A549 (cell line): ENCODE data around the gene HMGXB3. TPM values are rescaled to one million over a fixed set of nuclear protein-coding genes. Genes with fewer than 3 reads are reported as not detected.

Experiments
- ATAC-seq, 2 experiments: fragments of 200-7000 bp in 1 of 2; fragments of >200 bp in 1 of 2; cut with Nextera tagmentation in 1 of 2; cut with Tn5 transposase in 1 of 2; 3 replicates each; pipeline versions ENCODE4 v1.8.0 to v1.9.1; 2018 to 2020; ENCODE audit warnings: mild to moderate bottlenecking in 1 of 2, moderate library complexity in 1 of 2
- CTCF ChIA-PET: fragments of 300-600 bp; sonication (Branson Sonifier 250); formaldehyde crosslinking; extraction: SDS; loops from one replicate; lab custom pipeline; 2021; ENCODE audit warnings: antibody characterized with exemption, inconsistent platforms; lab: Yijun Ruan, JAX
- POLR2A ChIA-PET: fragments of 350-600 bp; formaldehyde crosslinking; extraction: SDS; loops from one replicate; lab custom pipeline; 2021; ENCODE audit warnings: antibody characterized with exemption, inconsistent platforms; lab: Yijun Ruan, JAX
- DNase-seq, 2 experiments: peaks; one replicate each; pipeline versions ENCODE4 v3.0.0 to v3.0.0-alpha.2; 2011 to 2016; ENCODE audit warnings: low read depth in 1 of 2, low spot score in 1 of 2
- FAIRE-seq: peaks from 2 replicates; lab custom pipeline; 2011; peaks lifted over from hg19 to GRCh38; lab: Jason Lieb, UNC
- H3K27ac ChIP-seq, 2 experiments: fragments of >200 bp; sonication (Bioruptor Twin); formaldehyde crosslinking; 3 replicates each; pipeline ENCODE4 v1.5.1; 2016 to 2017
- H3K4me1 ChIP-seq: fragments of >200 bp; sonication (Bioruptor Twin); formaldehyde crosslinking; 3 replicates; pipeline ENCODE4 v1.6.1; 2016
- H3K4me2 ChIP-seq: fragments of >200 bp; sonication (Bioruptor Twin); formaldehyde crosslinking; 3 replicates; pipeline ENCODE4 v1.6.1; 2016
- H3K4me3 ChIP-seq: fragments of >200 bp; sonication (Bioruptor Twin); formaldehyde crosslinking; 3 replicates; pipeline ENCODE4 v1.5.1; 2016
- H3K9me3 ChIP-seq: fragments of >200 bp; sonication (Bioruptor Twin); formaldehyde crosslinking; 3 replicates; pipeline ENCODE4 v1.6.1; 2016
- BHLHE40 ChIP-seq: IDR thresholded peaks from 2 replicates; pipeline ENCODE4 v1.6.1; 2012; ENCODE audit warnings: low read depth, low read length, inconsistent platforms
- CBX8 ChIP-seq: fragments of 200-600 bp; sonication (generic); IDR thresholded peaks from 2 replicates; pipeline ENCODE4 v1.6.1; 2016
- CHD4 ChIP-seq: fragments of 200-600 bp; sonication (generic); IDR thresholded peaks from 2 replicates; pipeline ENCODE4 v1.6.1; 2016; ENCODE audit warnings: antibody characterized with exemption, mild to moderate bottlenecking, borderline replicate concordance
- EHF ChIP-seq: fragments of 250-450 bp; sonication (Bioruptor Pico); IDR thresholded peaks from 2 replicates; pipeline ENCODE4 v1.5.0; 2020; ENCODE audit warnings: mild to moderate bottlenecking
- EHMT2 ChIP-seq: fragments of 200-600 bp; sonication (generic); IDR thresholded peaks from 2 replicates; pipeline ENCODE4 v1.6.1; 2016; ENCODE audit warnings: antibody characterized with exemption, low read depth, mild to moderate bottlenecking, moderate library complexity
- GATA3 ChIP-seq: IDR thresholded peaks from 2 replicates; pipeline ENCODE4 v1.6.1; 2012; ENCODE audit warnings: borderline replicate concordance
- HDAC2 ChIP-seq: fragments of 200-600 bp; sonication (generic); IDR thresholded peaks from 2 replicates; pipeline ENCODE4 v1.6.1; 2016
- HEYL ChIP-seq: fragments of 250-450 bp; sonication (Bioruptor Pico); IDR thresholded peaks from 2 replicates; pipeline ENCODE4 v1.8.0; 2021; ENCODE audit warnings: mild to moderate bottlenecking, moderate library complexity
- HOXB13 ChIP-seq: fragments of 250-450 bp; sonication (Bioruptor Pico); IDR thresholded peaks from 2 replicates; pipeline ENCODE4 v1.5.0; 2020; ENCODE audit warnings: low read depth, mild to moderate bottlenecking, moderate library complexity
- KDM1A ChIP-seq: fragments of 200-600 bp; sonication (generic); IDR thresholded peaks from 2 replicates; pipeline ENCODE4 v1.6.1; 2016; ENCODE audit warnings: low read depth, mild to moderate bottlenecking
- MAFK ChIP-seq: fragments of 450-650 bp; IDR thresholded peaks from 2 replicates; pipeline ENCODE4 v1.6.1; 2014; ENCODE audit not compliant: partially characterized antibody
- MYC ChIP-seq: IDR thresholded peaks from 2 replicates; pipeline ENCODE4 v1.6.1; 2012; ENCODE audit warnings: mild to moderate bottlenecking, inconsistent platforms, low read length, improper control_type of control experiment, borderline replicate concordance
- NR3C1 ChIP-seq: fragments of >200 bp; sonication (Bioruptor Twin); formaldehyde crosslinking; IDR thresholded peaks from 3 replicates; pipeline ENCODE4 v1.6.1; 2017
- PHF8 ChIP-seq: fragments of 200-600 bp; sonication (generic); IDR thresholded peaks from 2 replicates; pipeline ENCODE4 v1.6.1; 2016; ENCODE audit warnings: low read depth, mild to moderate bottlenecking, antibody characterized with exemption, moderate library complexity, borderline replicate concordance
- RAD21 ChIP-seq, 2 experiments: fragments of >200 bp in 1 of 2; sonication (Bioruptor Twin) in 1 of 2; formaldehyde crosslinking in 1 of 2; IDR thresholded peaks in 1 of 2; conservative IDR thresholded peaks in 1 of 2; 2 replicates in 1 of 2; 3 replicates in 1 of 2; pipeline ENCODE4 v1.6.1; 2012 to 2018; ENCODE audit warnings: inconsistent platforms in 1 of 2
- RNF2 ChIP-seq: fragments of 200-600 bp; sonication (generic); IDR thresholded peaks from 2 replicates; pipeline ENCODE4 v1.6.1; 2016; ENCODE audit warnings: low read depth, mild to moderate bottlenecking, antibody characterized with exemption, moderate library complexity, borderline replicate concordance
- SMC3 ChIP-seq: fragments of >200 bp; sonication (Bioruptor Twin); formaldehyde crosslinking; IDR thresholded peaks from 3 replicates; pipeline ENCODE4 v1.6.1; 2018; ENCODE audit warnings: inconsistent platforms
- TP53 ChIP-seq: fragments of 250-450 bp; sonication (Bioruptor Pico); IDR thresholded peaks from 2 replicates; pipeline ENCODE4 v1.5.0; 2021; ENCODE audit warnings: mild to moderate bottlenecking, moderate library complexity
- ZC3H11A ChIP-seq: fragments of 450-650 bp; IDR thresholded peaks from 2 replicates; pipeline ENCODE4 v1.6.1; 2014; ENCODE audit warnings: antibody characterized with exemption, mild to moderate bottlenecking
- WGBS: methylation state at CpG from one replicate; pipeline ENCODE4 v1.1.6; 2017; ENCODE audit errors: missing lambda C conversion rate; 5-methylcytosine and 5-hydroxymethylcytosine counted together
- polyA plus RNA-seq, 4 experiments: library from polyadenylated mRNA; depleted of rRNA in 3 of 4; stranded (reverse); fragments of >200 nt; fragmentation: RNase III in 1 of 4; extraction: RNeasy Plus Mini Kit Qiagen cat#74134 plus additional on column Dnase treatment in 1 of 4; gene quantifications; 2 replicates in 3 of 4; 3 replicates in 1 of 4; pipeline ENCODE4 v1.2.3, GENCODE V29; 2011 to 2017
- TF ChIP-seq, protein P1 (sequence below): fragments of 250-450 bp; sonication (Bioruptor Pico); IDR thresholded peaks from 2 replicates; pipeline ENCODE4 v1.5.0; 2021; ENCODE audit warnings: mild to moderate bottlenecking, moderate library complexity, borderline replicate concordance
- TF ChIP-seq, protein P2 (sequence below): fragments of 450-650 bp; IDR thresholded peaks from 2 replicates; pipeline ENCODE4 v1.6.1; 2014; ENCODE audit warnings: antibody characterized with exemption
- TF ChIP-seq, protein P3 (sequence below): IDR thresholded peaks from 2 replicates; pipeline ENCODE4 v1.6.1; 2012
- TF ChIP-seq, protein P4 (sequence below): IDR thresholded peaks from 2 replicates; pipeline ENCODE4 v1.6.1; 2012
- TF ChIP-seq, protein P5 (sequence below): fragments of >200 bp; sonication (Bioruptor Twin); formaldehyde crosslinking; IDR thresholded peaks from 3 replicates; pipeline ENCODE4 v1.5.1; 2016
- TF ChIP-seq, protein P6 (sequence below): fragments of 200-600 bp; sonication (generic); IDR thresholded peaks from 2 replicates; pipeline ENCODE4 v1.6.1; 2016; ENCODE audit warnings: antibody characterized with exemption, mild to moderate bottlenecking, moderate library complexity

Gene HMGXB3
- polyA plus RNA-seq, 2 of the 4 experiments (the other 2 are of a cell fraction): 20.5 to 34.1 TPM

DNA sequence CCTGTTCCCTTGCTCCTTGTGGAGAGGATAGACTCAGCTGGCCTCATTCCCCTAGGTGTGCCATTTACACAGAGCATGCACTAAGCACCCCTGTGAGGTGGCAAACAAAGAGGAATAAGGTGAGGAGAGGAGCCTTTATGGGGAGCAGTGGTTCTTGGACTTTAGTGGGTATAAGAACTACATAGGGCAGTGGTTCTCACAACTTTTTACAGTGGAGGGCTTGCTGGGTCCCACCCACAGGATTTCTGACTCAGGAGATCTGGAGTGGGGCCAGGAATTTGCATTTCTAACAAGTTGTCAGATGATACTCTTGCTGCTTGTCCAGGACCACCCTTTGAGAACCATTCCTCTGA is 43.8 kb downstream of the HMGXB3 start:
- Histone ChIP-seq H3K27ac (no peak overlapping the region), H3K9me3 (no peaks in the 10 kb centered on the region), H3K4me3 (no peak overlapping the region), H3K4me1 (no peaks in the 10 kb centered on the region), H3K4me2 (no peak overlapping the region)
- DNase-seq (no peak), FAIRE-seq (no peak), ATAC-seq (no peak)
- POLR2A ChIA-PET: no interaction called here
- TF ChIP-seq EHF (no peak), MYC (no peak), KDM1A (no peak), ZC3H11A (no peak), RNF2 (no peak), GATA3 (no peak), CHD4 (no peak), PHF8 (no peak), RAD21 (conservative IDR thresholded peaks at IDR 0.05 in 1 of 2, IDR thresholded peaks at IDR 0.05 in 1 of 2) (no peak), NR3C1 (no peak)
- TF ChIP-seq, protein P1, sequence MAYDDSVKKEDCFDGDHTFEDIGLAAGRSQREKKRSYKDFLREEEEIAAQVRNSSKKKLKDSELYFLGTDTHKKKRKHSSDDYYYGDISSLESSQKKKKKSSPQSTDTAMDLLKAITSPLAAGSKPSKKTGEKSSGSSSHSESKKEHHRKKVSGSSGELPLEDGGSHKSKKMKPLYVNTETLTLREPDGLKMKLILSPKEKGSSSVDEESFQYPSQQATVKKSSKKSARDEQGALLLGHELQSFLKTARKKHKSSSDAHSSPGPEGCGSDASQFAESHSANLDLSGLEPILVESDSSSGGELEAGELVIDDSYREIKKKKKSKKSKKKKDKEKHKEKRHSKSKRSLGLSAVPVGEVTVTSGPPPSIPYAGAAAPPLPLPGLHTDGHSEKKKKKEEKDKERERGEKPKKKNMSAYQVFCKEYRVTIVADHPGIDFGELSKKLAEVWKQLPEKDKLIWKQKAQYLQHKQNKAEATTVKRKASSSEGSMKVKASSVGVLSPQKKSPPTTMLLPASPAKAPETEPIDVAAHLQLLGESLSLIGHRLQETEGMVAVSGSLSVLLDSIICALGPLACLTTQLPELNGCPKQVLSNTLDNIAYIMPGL (CRISPR knock-in tag): no peak
- CTCF ChIA-PET: interaction anchor here (1.5 kb wide), 1 partner anchor 10 kb away, joined by 3 read pairs; no protein-coding TSS in a partner anchor

DNA sequence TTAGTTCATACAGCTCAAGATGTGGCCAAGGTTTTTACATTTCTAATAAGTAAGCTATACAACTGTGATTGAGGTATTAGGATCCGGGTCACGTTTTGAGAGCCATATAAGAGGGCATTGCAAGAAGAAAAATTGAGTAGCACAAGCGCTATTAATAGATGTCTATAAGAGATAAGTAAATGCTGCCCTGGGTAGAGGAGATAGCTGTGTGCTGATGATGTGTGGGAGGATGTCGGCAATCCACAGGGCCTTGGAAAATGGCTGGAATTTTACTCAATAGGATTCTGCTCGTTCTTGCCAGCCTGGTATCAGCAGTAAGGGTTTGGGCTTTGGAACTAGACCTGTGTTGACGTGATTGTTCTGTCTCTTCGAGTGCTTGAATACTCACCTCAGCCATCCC is 44.2 kb downstream of the HMGXB3 start:
- CTCF ChIA-PET: interaction anchor here (0.6 to 1.7 kb wide), 4 partner anchors 8 to 83 kb away, joined by 3 to 8 read pairs (median 3); no protein-coding TSS in a partner anchor
- WGBS: 87% methylated on average over 7 of the region's 7 CpGs
- H3K4me1 ChIP-seq: no peaks in the 10 kb centered on the region
- H3K27ac ChIP-seq: no peak overlapping the region
- no peak overlapping the region for H3K4me2 ChIP-seq
- ATAC-seq: no peak
- no peak for FAIRE-seq
- no peak overlapping the region for H3K4me3 ChIP-seq
- no peaks in the 10 kb centered on the region for H3K9me3 ChIP-seq
- TF ChIP-seq RNF2 (no peak), TP53 (no peak), HDAC2 (no peak), HEYL (CRISPR knock-in tag) (no peak), CBX8 (no peak), ZC3H11A (no peak), BHLHE40 (no peak), SMC3 (no peak), HOXB13 (CRISPR knock-in tag) (no peak), EHMT2 (no peak), MAFK (no peak)
- TF ChIP-seq, protein P1 (CRISPR knock-in tag): no peak
- TF ChIP-seq, protein P2, sequence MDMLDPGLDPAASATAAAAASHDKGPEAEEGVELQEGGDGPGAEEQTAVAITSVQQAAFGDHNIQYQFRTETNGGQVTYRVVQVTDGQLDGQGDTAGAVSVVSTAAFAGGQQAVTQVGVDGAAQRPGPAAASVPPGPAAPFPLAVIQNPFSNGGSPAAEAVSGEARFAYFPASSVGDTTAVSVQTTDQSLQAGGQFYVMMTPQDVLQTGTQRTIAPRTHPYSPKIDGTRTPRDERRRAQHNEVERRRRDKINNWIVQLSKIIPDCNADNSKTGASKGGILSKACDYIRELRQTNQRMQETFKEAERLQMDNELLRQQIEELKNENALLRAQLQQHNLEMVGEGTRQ: no peak
- TF ChIP-seq, protein P3, sequence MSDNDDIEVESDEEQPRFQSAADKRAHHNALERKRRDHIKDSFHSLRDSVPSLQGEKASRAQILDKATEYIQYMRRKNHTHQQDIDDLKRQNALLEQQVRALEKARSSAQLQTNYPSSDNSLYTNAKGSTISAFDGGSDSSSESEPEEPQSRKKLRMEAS: no peak
- TF ChIP-seq, protein P4, sequence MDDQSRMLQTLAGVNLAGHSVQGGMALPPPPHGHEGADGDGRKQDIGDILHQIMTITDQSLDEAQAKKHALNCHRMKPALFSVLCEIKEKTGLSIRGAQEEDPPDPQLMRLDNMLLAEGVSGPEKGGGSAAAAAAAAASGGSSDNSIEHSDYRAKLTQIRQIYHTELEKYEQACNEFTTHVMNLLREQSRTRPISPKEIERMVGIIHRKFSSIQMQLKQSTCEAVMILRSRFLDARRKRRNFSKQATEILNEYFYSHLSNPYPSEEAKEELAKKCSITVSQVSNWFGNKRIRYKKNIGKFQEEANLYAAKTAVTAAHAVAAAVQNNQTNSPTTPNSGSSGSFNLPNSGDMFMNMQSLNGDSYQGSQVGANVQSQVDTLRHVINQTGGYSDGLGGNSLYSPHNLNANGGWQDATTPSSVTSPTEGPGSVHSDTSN: no peak
- TF ChIP-seq, protein P5, sequence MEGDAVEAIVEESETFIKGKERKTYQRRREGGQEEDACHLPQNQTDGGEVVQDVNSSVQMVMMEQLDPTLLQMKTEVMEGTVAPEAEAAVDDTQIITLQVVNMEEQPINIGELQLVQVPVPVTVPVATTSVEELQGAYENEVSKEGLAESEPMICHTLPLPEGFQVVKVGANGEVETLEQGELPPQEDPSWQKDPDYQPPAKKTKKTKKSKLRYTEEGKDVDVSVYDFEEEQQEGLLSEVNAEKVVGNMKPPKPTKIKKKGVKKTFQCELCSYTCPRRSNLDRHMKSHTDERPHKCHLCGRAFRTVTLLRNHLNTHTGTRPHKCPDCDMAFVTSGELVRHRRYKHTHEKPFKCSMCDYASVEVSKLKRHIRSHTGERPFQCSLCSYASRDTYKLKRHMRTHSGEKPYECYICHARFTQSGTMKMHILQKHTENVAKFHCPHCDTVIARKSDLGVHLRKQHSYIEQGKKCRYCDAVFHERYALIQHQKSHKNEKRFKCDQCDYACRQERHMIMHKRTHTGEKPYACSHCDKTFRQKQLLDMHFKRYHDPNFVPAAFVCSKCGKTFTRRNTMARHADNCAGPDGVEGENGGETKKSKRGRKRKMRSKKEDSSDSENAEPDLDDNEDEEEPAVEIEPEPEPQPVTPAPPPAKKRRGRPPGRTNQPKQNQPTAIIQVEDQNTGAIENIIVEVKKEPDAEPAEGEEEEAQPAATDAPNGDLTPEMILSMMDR: no peak
- TF ChIP-seq, protein P6, sequence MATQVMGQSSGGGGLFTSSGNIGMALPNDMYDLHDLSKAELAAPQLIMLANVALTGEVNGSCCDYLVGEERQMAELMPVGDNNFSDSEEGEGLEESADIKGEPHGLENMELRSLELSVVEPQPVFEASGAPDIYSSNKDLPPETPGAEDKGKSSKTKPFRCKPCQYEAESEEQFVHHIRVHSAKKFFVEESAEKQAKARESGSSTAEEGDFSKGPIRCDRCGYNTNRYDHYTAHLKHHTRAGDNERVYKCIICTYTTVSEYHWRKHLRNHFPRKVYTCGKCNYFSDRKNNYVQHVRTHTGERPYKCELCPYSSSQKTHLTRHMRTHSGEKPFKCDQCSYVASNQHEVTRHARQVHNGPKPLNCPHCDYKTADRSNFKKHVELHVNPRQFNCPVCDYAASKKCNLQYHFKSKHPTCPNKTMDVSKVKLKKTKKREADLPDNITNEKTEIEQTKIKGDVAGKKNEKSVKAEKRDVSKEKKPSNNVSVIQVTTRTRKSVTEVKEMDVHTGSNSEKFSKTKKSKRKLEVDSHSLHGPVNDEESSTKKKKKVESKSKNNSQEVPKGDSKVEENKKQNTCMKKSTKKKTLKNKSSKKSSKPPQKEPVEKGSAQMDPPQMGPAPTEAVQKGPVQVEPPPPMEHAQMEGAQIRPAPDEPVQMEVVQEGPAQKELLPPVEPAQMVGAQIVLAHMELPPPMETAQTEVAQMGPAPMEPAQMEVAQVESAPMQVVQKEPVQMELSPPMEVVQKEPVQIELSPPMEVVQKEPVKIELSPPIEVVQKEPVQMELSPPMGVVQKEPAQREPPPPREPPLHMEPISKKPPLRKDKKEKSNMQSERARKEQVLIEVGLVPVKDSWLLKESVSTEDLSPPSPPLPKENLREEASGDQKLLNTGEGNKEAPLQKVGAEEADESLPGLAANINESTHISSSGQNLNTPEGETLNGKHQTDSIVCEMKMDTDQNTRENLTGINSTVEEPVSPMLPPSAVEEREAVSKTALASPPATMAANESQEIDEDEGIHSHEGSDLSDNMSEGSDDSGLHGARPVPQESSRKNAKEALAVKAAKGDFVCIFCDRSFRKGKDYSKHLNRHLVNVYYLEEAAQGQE: no peak
- TF ChIP-seq, all 56 proteins: peak for 0
- POLR2A ChIA-PET: no interaction called here
- no peak for DNase-seq
